Measurements from ENCODE around the gene PRIMA1. TPM values are rescaled to one million over a fixed set of nuclear protein-coding genes. Genes with fewer than 3 reads are reported as not detected.

PRIMA1 gene
- total RNA-seq, 1 experiment from 2014 or later = not detected

- H3K36me3 Mint-ChIP-seq (ENCODE audit: insufficient read depth, unreplicated experiment) = no peaks in the 10 kb centered on the region
- no peak overlapping the region for H3K4me3 Mint-ChIP-seq (ENCODE audit: low read depth, unreplicated experiment)
- peaks cover 90% of the 10 kb centered on the region for H3K27me3 Mint-ChIP-seq (ENCODE audit: unreplicated experiment)
- no peak for DNase-seq
- no peaks in the 10 kb centered on the region for H3K9me3 Mint-ChIP-seq (ENCODE audit: low read depth, unreplicated experiment)
- H3K27ac Mint-ChIP-seq (ENCODE audit: unreplicated experiment) = no peak overlapping the region
- no peak for TF ChIP-seq CTCF (IDR thresholded peaks at IDR 0.05; ENCODE audit: unreplicated experiment)
- no TSS peak for BruUV-seq (replicated peaks)
- H3K4me1 Mint-ChIP-seq (ENCODE audit: low read depth, unreplicated experiment) = no peaks in the 10 kb centered on the region
- intact Hi-C loops (cut with micrococcal nuclease; ENCODE audit: unreplicated experiment) = no loop called here
- CTCF ChIA-PET = interaction anchor here (0.5 kb wide), 1 partner anchor 45 kb away, joined by 8 read pairs; no protein-coding TSS in a partner anchor
Observed at GRCh38 chr14:93759719-93760307, 28.5 kb downstream of the PRIMA1 start.

GRCh38 chr14:93757206-93757605, 31.1 kb downstream of the PRIMA1 start:
- Mint-ChIP-seq H3K27me3 (ENCODE audit: unreplicated experiment) (peaks cover 83% of the 10 kb centered on the region), H3K9me3 (ENCODE audit: low read depth, unreplicated experiment) (no peaks in the 10 kb centered on the region), H3K4me1 (ENCODE audit: low read depth, unreplicated experiment) (no peaks in the 10 kb centered on the region), H3K36me3 (ENCODE audit: insufficient read depth, unreplicated experiment) (no peaks in the 10 kb centered on the region), H3K4me3 (ENCODE audit: low read depth, unreplicated experiment) (no peak overlapping the region), H3K27ac (ENCODE audit: unreplicated experiment) (no peak overlapping the region)
- TF ChIP-seq CTCF (IDR thresholded peaks at IDR 0.05; ENCODE audit: unreplicated experiment) = no peak
- intact Hi-C loops (cut with micrococcal nuclease; ENCODE audit: unreplicated experiment) = no loop called here
- BruUV-seq (replicated peaks) = no TSS peak
- no peak for DNase-seq
- CTCF ChIA-PET = no interaction called here

- H3K36me3 Mint-ChIP-seq (ENCODE audit: insufficient read depth, unreplicated experiment) = no peaks in the 10 kb centered on the region
- BruUV-seq (replicated peaks) = no TSS peak
- no peak for TF ChIP-seq CTCF (IDR thresholded peaks at IDR 0.05; ENCODE audit: unreplicated experiment)
Observed at GRCh38 chr14:93753647-93754046, 34.6 kb downstream of the PRIMA1 start.

DNA sequence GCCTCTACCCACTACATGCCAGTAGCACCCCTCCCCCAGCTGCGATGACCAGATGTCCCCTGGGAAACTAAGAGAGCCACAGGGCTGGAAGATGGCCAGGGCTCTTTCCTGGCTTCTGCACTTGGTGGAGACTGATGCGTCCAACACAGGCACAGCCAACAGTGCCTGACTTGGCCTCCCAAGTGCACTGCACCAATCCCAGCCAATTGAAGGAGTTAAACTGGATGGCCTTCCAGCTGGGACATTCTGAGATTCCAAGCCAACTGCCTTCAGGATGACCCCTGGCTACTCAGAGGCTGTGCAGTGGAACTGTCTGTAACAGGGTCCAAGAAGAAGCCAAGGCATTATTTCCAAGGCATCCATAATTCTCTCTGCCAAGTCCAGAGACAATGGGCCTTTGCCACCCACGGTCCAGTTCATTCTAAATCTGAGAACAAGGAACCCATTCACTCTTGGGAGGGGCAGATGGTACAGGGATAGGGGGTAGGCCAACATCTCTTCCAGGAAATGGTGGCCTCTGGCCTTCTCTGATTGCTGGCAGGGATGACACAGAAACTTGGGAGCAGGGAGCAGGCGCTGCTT, 35.2 kb downstream of the PRIMA1 start:
- CTCF ChIA-PET = no interaction called here
- no peaks in the 10 kb centered on the region for H3K36me3 Mint-ChIP-seq (ENCODE audit: insufficient read depth, unreplicated experiment)
- no peak overlapping the region for H3K4me3 Mint-ChIP-seq (ENCODE audit: low read depth, unreplicated experiment)
- H3K4me1 Mint-ChIP-seq (ENCODE audit: low read depth, unreplicated experiment) = no peaks in the 10 kb centered on the region
- H3K27ac Mint-ChIP-seq (ENCODE audit: unreplicated experiment) = no peak overlapping the region
- BruUV-seq (replicated peaks) = no TSS peak
- no peak for TF ChIP-seq CTCF (IDR thresholded peaks at IDR 0.05; ENCODE audit: unreplicated experiment)
- intact Hi-C loops (cut with micrococcal nuclease; ENCODE audit: unreplicated experiment) = no loop called here
- peaks cover 68% of the 10 kb centered on the region for H3K27me3 Mint-ChIP-seq (ENCODE audit: unreplicated experiment)
- DNase-seq = no peak
- no peaks in the 10 kb centered on the region for H3K9me3 Mint-ChIP-seq (ENCODE audit: low read depth, unreplicated experiment)

More at GRCh38 chr14:93753647-93754046, 34.6 kb downstream of the PRIMA1 start:
- no peaks in the 10 kb centered on the region for H3K4me1 Mint-ChIP-seq (ENCODE audit: low read depth, unreplicated experiment)
- CTCF ChIA-PET = interaction anchor here (0.5 kb wide), 1 partner anchor 127 kb away, joined by 6 read pairs; no protein-coding TSS in a partner anchor
- no peak for DNase-seq
- peaks cover 63% of the 10 kb centered on the region for H3K27me3 Mint-ChIP-seq (ENCODE audit: unreplicated experiment)
- H3K9me3 Mint-ChIP-seq (ENCODE audit: low read depth, unreplicated experiment) = no peaks in the 10 kb centered on the region
- H3K27ac Mint-ChIP-seq (ENCODE audit: unreplicated experiment) = no peak overlapping the region
- intact Hi-C loops (cut with micrococcal nuclease; ENCODE audit: unreplicated experiment) = no loop called here
- no peak overlapping the region for H3K4me3 Mint-ChIP-seq (ENCODE audit: low read depth, unreplicated experiment)

Data from Calu3 (cell line).